ENCODE measurements around the gene CDC42.
A peak's percentile ranks its signal among the peaks of the same experiment; 100 is the strongest.

CDC42 gene

GRCh38 chr1:22128392-22128791, 75.9 kb downstream of the CDC42 start:
- DNase-seq (ENCODE audit: low read depth in 2 of 2), result no peak

DNA sequence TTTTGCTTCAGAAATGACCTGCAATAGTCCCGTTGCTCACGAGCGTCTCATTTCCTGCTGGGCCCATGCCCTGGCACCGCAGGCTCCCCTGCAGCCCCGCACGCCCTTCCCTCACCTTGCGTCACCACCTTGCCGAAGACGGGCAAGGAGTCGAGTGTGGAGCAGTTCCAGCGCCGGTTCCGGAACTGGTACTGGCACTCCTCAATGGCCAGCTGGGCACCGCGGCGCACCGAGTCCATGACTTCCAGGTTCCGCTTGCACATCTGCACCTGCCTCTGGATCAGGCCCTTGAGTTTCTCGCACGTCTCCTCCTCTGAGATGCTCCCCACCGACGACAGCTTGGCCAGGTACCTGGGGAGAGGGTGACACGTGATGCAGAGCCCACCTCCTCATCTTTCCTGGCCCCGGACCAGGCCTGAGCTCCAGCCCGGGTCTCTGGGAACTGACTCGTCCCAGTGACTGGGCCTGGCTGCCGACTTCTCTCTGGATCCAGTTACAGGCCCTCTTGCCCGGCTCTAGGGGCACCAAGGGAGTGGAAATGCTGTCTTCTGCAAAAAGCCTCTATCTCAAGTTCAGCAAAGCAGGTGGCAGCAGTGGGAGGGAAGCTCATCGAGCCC, 77.1 kb downstream of the CDC42 start:
- DNase-seq (ENCODE audit: low read depth in 2 of 2), result no peak

DNA sequence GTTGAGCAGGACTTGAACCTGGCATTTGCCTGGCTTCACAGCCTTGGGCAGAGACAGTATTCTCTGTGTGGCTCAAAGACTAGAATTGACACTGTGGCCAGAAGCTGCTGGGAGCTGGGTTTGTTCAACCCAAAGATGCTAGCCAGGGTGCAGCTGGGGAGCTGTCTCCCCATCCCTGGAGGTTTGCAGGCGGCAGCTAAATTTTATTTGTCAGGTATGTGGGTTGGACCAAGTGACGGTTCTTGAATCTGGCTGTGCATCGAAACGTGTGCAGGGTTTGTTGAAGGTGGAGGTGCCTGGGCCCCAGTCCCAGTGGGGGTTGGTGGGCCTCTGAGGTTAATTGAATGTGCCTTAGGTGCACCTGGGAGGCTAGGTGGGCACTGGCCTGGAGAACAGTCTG, 78.6 kb downstream of the CDC42 start:
- DNase-seq (ENCODE audit: low read depth in 2 of 2), result no peak

DNA sequence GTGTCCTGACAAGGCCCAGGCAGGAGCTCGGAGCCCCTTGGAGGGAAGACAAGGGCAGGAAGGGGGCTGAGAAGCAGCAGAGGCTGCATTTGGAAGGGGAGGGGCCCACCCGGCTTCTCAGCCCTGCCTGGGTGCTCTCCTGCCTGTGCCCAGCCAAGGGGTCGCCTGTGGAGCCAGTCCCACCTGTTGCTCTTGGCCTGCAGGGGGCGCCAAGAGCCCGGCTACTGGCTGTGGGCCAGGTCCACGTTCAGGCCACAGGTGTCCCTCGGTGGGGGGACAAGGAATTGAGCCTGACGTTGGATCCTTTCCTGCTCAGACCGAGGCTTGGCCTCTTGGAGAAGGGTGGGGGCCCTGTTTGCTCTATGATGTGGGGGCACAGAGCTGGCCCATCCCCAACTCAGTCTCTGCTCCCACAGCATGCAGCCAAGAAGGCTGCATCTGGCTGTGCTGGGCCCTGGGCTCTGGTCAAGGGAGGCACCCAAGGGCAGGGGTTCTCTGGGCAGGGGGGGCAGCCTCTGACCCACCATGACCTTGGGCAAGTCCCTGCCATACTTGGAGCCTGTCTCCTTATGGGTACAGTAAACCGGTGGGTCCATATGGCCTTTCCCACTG, 79.5 kb downstream of the CDC42 start:
- DNase-seq (ENCODE audit: low read depth in 2 of 2), result peak; percentile 8 to 22

- DNase-seq (ENCODE audit: low read depth in 2 of 2), result no peak
Measured at GRCh38 chr1:22132517-22133235, 80.2 kb downstream of the CDC42 start.

DNA sequence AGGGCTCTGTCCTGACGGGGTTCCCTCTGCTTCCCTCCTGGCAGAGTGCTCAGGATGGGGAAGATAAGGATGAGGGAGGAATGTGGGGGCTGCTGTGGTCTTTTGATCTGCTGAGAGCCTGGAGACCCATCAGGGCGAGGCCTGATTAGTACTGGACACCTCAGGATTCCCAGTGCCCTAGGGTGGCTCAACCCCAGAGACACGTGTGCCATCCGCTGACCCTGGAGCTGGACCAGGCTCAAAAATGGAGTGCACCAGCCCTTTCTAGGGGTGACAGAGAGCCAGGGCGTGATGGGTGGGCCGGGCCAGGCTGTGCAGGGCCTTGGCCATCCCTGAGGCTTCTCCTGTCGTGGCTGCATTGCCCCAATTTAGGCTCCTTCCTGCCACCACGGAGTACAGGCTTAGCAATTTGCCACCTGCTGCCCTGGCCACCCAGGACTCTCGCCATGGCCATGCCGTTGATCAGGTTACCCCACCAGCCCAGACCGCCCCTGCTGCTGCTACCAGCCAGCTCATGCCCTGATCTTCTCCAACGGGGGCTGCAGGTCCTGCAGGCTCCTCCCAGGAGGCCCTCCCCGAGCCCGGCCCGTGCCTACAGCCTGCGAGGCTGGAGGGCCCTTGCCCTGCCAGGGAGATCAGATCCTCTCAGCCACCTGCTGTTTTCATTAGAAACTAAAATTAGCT, 80.9 kb downstream of the CDC42 start:
- DNase-seq (ENCODE audit: low read depth in 2 of 2), result no peak

- DNase-seq (ENCODE audit: low read depth in 2 of 2), result no peak
Measured at GRCh38 chr1:22133931-22134324, 81.4 kb downstream of the CDC42 start.

GRCh38 chr1:22137004-22137720, 84.7 kb downstream of the CDC42 start:
- DNase-seq (ENCODE audit: low read depth in 2 of 2), result no peak

- no peak for DNase-seq (ENCODE audit: low read depth in 2 of 2)
Measured at GRCh38 chr1:22139066-22139594, 86.6 kb downstream of the CDC42 start.

DNA sequence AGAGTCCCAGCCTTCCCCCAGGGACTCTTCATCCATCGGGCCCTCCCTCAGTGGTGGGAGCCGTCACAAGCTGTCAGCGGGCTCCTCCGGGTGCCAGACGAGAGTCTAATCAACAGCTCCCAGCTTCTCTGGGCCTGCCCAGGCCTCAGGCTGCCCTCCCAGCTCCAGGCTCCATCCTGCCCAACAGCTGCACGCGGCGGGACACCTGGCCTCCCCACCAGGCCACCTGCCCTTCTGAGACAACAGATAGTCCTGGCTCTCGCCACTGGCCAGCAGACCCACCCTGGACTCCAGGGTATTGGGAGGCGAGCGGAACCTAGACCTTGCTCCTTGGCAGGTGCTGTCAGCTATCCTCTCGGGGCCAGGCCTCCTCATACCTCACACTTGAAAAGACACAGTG, 87.3 kb downstream of the CDC42 start:
- DNase-seq (ENCODE audit: low read depth in 2 of 2), result no peak

Data from stimulated activated CD8-positive, alpha-beta memory T cell treated with anti-CD3 and anti-CD28 coated beads, Interleukin-7, amount 100 ng/mL, for 4 hours (primary cell).